Measurements from ENCODE around the gene HAUS7. TPM values are rescaled to one million over a fixed set of nuclear protein-coding genes. Genes with fewer than 3 reads are reported as not detected.

HAUS7 gene
- total RNA-seq, 1 experiment from 2014 or later = 28.9 TPM

GRCh38 chrX:153486171-153486570 is 15.8 kb upstream of the HAUS7 start:
- Histone ChIP-seq H3K9me3 (ENCODE audit: control insufficient read depth in 1 of 2, insufficient read depth in 1 of 2, low read depth in 1 of 2, low read length in 2 of 2) (no peaks in the 10 kb centered on the region), H3K9me2 (ENCODE audit: insufficient read depth) (no peaks in the 10 kb centered on the region), H3K36me3 (ENCODE audit: control insufficient read depth in 1 of 2, insufficient read depth in 2 of 2, low read length in 2 of 2) (no peaks in the 10 kb centered on the region), H3K9ac (ENCODE audit: low read length) (no peak overlapping the region), H2AFZ (ENCODE audit: low read depth, low read length, poor library complexity, severe bottlenecking) (no peak overlapping the region), H3K27me3 (ENCODE audit: insufficient read depth, low read length) (no peaks in the 10 kb centered on the region), H3K4me2 (ENCODE audit: low read length) (no peak overlapping the region), H3K4me1 (ENCODE audit: control insufficient read depth in 1 of 2, insufficient read depth in 2 of 2, low read length in 2 of 2) (no peaks in the 10 kb centered on the region), H4K20me1 (ENCODE audit: insufficient read depth) (no peaks in the 10 kb centered on the region), H3K79me2 (ENCODE audit: insufficient read depth, low read length) (no peaks in the 10 kb centered on the region), H3K27ac (ENCODE audit: low read depth, low read length) (no peak overlapping the region), H3K4me3 (replicated peaks in 1 of 2; ENCODE audit: low read depth in 1 of 2, low read length in 2 of 2) (no peak overlapping the region)
- no peak for ATAC-seq
- intact Hi-C loops (cut with micrococcal nuclease) = no loop called here
- BruUV-seq (replicated peaks) = no TSS peak
- RAD21 ChIA-PET (ENCODE audit: low non-redundant PET in 1 of 2, low total read pairs in 2 of 2, uncharacterized antibody in 2 of 2, unreplicated experiment in 2 of 2) = no interaction called here
- CTCF ChIA-PET = no interaction called here
- no peak for TF ChIP-seq REST (IDR thresholded peaks at IDR 0.05; ENCODE audit: low read depth)
- TF ChIP-seq EGR1 (IDR thresholded peaks at IDR 0.05; ENCODE audit: low read depth) = no peak
- no peak for TF ChIP-seq YY1 (IDR thresholded peaks at IDR 0.05; ENCODE audit: extremely low read depth, insufficient replicate concordance, low read depth, low read length)
- TF ChIP-seq EZH2 (IDR thresholded peaks at IDR 0.05) = no peak
- no peak for TF ChIP-seq POLR2AphosphoS5 (IDR thresholded peaks at IDR 0.05; ENCODE audit: low read depth, low read length)
- no peak for TF ChIP-seq CBX3 (IDR thresholded peaks at IDR 0.05; ENCODE audit: low read depth)
- TF ChIP-seq FOSL1 (IDR thresholded peaks at IDR 0.05; ENCODE audit: low read depth) = no peak
- DNase-seq (ENCODE audit: low read depth, low spot score) = no peak
- POLR2A ChIA-PET = no interaction called here

Data from HCT116 (cell line).